ENCODE measurements around the gene AJAP1.

AJAP1 gene

DNA sequence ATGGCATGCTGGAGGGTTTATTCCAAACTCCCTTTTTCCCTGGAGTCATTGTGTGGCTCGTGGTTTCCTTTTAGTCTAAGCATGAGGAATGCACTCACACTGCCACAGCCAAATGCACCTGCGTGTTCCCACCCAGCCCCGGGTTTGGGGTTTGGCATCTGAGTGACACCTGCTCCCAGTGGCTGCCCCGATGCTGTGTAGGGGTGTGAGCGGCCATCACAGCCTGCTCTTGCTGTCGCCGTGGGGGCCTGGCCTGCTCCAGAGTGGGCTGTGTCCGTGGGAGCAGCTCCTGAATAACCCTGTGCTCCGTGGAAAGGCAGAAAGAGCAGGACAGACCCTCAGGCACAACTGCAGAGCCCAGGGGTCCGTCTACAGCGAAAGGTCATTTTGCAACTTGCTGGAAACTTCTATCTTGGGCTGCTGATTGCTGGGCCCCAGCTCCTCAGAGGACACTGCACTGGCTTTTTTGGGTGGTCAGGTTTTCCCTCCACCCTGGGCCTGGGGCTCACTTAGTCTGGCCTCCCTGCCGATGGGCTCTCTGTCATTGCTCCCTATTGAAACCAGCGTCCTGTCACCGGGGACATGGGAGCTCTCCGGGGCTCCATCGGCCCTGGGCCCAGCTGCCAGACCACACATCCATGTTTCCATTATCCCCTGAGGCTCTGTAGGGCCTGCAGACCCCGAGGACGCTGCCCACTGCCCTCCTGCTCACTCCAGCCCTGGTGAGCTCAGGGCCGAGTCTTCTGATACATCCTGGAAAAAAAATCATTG lies 74.1 kb downstream of the AJAP1 start:
- H3K4me1 ChIP-seq = no peaks in the 10 kb centered on the region
- H3K9me3 ChIP-seq = no peaks in the 10 kb centered on the region
- no peaks in the 10 kb centered on the region for H3K27me3 ChIP-seq
- DNase-seq = no peak
- no peak overlapping the region for H3K4me3 ChIP-seq (ENCODE audit: low read depth, low read length)
- TF ChIP-seq, protein P1, sequence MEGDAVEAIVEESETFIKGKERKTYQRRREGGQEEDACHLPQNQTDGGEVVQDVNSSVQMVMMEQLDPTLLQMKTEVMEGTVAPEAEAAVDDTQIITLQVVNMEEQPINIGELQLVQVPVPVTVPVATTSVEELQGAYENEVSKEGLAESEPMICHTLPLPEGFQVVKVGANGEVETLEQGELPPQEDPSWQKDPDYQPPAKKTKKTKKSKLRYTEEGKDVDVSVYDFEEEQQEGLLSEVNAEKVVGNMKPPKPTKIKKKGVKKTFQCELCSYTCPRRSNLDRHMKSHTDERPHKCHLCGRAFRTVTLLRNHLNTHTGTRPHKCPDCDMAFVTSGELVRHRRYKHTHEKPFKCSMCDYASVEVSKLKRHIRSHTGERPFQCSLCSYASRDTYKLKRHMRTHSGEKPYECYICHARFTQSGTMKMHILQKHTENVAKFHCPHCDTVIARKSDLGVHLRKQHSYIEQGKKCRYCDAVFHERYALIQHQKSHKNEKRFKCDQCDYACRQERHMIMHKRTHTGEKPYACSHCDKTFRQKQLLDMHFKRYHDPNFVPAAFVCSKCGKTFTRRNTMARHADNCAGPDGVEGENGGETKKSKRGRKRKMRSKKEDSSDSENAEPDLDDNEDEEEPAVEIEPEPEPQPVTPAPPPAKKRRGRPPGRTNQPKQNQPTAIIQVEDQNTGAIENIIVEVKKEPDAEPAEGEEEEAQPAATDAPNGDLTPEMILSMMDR (IDR thresholded peaks at IDR 0.05; ENCODE audit: low read depth, low read length) = no peak
- no peaks in the 10 kb centered on the region for H3K36me3 ChIP-seq

GRCh38 chr1:4729090-4729471 lies 74.7 kb downstream of the AJAP1 start:
- H3K4me3 ChIP-seq (ENCODE audit: low read depth, low read length) = no peak overlapping the region
- TF ChIP-seq, protein P1 (IDR thresholded peaks at IDR 0.05; ENCODE audit: low read depth, low read length) = no peak
- DNase-seq = no peak
- no peaks in the 10 kb centered on the region for H3K4me1 ChIP-seq
- H3K36me3 ChIP-seq = no peaks in the 10 kb centered on the region
- no peaks in the 10 kb centered on the region for H3K27me3 ChIP-seq
- H3K9me3 ChIP-seq = no peaks in the 10 kb centered on the region

DNA sequence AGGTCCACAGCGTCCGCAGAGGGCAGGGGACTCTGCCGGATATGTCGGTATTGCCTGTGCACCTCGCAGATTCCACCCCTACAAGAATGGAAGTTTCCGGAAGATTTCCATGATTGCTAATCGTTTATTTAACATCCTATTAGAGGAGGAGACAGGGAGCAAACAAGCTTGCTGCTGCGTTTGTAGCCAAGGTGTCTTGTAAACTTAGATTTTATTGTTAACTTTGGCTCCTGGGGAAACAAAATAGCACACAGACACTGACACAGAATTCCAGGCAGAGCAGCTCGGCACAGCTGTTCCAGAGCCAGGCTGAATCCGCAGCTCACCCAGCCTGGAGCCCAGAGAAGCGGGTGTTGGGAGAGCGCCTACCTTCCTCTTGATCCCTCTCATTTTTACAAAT lies 75.7 kb downstream of the AJAP1 start:
- Histone ChIP-seq H3K4me1 (no peaks in the 10 kb centered on the region), H3K27me3 (no peaks in the 10 kb centered on the region), H3K9me3 (no peaks in the 10 kb centered on the region), H3K36me3 (no peaks in the 10 kb centered on the region), H3K4me3 (ENCODE audit: low read depth, low read length) (no peak overlapping the region)
- DNase-seq = no peak
- TF ChIP-seq, protein P1 (IDR thresholded peaks at IDR 0.05; ENCODE audit: low read depth, low read length) = no peak

- Histone ChIP-seq H3K9me3 (no peaks in the 10 kb centered on the region), H3K36me3 (no peaks in the 10 kb centered on the region), H3K27me3 (no peaks in the 10 kb centered on the region), H3K4me3 (ENCODE audit: low read depth, low read length) (no peak overlapping the region), H3K4me1 (no peaks in the 10 kb centered on the region)
- TF ChIP-seq, protein P1 (IDR thresholded peaks at IDR 0.05; ENCODE audit: low read depth, low read length) = no peak
- DNase-seq = no peak
Measured at GRCh38 chr1:4733446-4734177, 79.2 kb downstream of the AJAP1 start.

DNA sequence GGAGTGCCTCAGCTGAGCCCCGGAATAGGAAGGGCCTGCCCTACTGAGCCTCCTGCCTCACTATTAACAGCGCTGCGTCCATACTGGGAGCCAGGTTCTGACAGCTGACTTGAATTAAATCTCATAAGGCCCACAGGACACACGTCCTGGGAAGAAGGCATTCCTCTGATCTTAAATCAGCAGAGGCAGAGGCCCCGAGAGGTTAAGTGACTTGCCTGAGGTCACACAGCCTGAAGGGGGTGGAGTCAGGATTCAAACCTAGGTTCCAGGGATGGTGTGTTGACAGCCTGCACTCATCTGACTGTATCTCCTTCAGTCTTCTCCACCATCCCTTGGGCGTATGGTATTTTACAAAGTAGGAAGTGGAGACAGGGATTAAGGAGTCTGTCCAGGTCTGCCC lies 79.8 kb downstream of the AJAP1 start:
- H3K9me3 ChIP-seq = no peaks in the 10 kb centered on the region
- no peaks in the 10 kb centered on the region for H3K36me3 ChIP-seq
- H3K4me3 ChIP-seq (ENCODE audit: low read depth, low read length) = no peak overlapping the region
- no peaks in the 10 kb centered on the region for H3K27me3 ChIP-seq
- no peak for DNase-seq
- H3K4me1 ChIP-seq = no peaks in the 10 kb centered on the region
- TF ChIP-seq, protein P1 (IDR thresholded peaks at IDR 0.05; ENCODE audit: low read depth, low read length) = no peak

DNA sequence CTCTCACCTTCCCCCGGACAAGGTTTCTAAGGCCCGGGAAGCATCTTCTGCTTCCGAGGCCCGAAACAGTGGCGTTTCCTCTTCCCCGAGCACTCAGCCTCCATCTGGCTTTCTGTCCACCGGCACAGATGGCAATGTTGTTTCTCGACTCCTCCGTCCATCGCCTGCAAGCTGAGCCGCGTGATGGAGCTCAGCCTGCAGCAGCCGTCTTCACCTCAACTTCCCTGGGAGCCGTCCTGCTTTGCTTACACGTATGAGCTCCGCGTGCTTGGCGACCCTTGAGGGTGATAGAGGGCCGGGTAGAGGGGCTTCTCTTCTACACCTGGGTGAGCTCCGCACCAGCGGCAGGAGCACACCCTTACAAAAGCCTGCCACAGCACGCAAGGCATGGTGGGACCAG lies 80.4 kb downstream of the AJAP1 start:
- TF ChIP-seq, protein P1 (IDR thresholded peaks at IDR 0.05; ENCODE audit: low read depth, low read length) = no peak
- H3K4me3 ChIP-seq (ENCODE audit: low read depth, low read length) = no peak overlapping the region
- no peaks in the 10 kb centered on the region for H3K4me1 ChIP-seq
- no peak for DNase-seq
- no peaks in the 10 kb centered on the region for H3K27me3 ChIP-seq
- no peaks in the 10 kb centered on the region for H3K36me3 ChIP-seq
- H3K9me3 ChIP-seq = no peaks in the 10 kb centered on the region
